Sciatic nerve (tissue), 2 donors: ENCODE measurements around the gene IL1RAPL1. TPM values are rescaled to one million over a fixed set of nuclear protein-coding genes. Genes with fewer than 3 reads are reported as not detected.

Experiments
- ATAC-seq: fragments of 200-7000 bp; cut with Tn5 transposase; one replicate; pipeline ENCODE4 v1.9.1; 2020; ENCODE audit warnings: mild to moderate bottlenecking, moderate library complexity
- DNase-seq: peaks from one replicate; pipeline ENCODE4 v3.0.0-alpha.2; 2020; ENCODE audit warnings: low spot score
- intact Hi-C: fragments of 100-400 bp; cut with DNase I; formaldehyde crosslinking; loops from one replicate; pipeline ENCODE4 v1.14.2; 2022
- total RNA-seq: library from RNA; stranded (reverse); fragmentation: NEBNext Ultra II Directional; extraction: Animal tissue kit (Norgen Biotek cat#: 25700); gene quantifications from one replicate; pipeline ENCODE4 v1.2.1, GENCODE V29; 2021
- donor health status: DM: no; HTN: no; CAD: no.
- donor health status: DM: no; HTN: no; CAD: no.

IL1RAPL1 gene
- total RNA-seq, 1 donor from 2014 or later, result 10.3 TPM

DNA sequence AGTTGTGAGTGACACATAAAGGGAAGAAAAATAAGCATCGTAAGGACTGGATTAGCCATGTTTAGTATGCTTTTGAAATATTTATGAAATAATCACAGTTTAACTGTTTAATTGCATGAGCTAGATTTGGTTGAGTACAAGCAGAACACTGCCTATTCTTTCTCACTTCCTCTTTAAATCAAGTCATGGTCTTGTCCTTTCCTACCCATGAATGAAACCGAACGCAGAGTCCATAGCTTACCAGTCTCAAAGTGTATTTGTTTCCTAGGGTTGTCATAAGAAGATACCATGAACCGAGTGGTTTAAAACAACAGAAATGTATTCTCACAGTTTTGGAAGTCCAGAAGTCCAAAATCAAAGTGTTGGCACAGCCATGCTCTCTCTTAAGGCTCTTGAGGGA, 944.1 kb downstream of the IL1RAPL1 start:
- DNase-seq (no peak), ATAC-seq (no peak)
- intact Hi-C loops, result no loop called here

DNA sequence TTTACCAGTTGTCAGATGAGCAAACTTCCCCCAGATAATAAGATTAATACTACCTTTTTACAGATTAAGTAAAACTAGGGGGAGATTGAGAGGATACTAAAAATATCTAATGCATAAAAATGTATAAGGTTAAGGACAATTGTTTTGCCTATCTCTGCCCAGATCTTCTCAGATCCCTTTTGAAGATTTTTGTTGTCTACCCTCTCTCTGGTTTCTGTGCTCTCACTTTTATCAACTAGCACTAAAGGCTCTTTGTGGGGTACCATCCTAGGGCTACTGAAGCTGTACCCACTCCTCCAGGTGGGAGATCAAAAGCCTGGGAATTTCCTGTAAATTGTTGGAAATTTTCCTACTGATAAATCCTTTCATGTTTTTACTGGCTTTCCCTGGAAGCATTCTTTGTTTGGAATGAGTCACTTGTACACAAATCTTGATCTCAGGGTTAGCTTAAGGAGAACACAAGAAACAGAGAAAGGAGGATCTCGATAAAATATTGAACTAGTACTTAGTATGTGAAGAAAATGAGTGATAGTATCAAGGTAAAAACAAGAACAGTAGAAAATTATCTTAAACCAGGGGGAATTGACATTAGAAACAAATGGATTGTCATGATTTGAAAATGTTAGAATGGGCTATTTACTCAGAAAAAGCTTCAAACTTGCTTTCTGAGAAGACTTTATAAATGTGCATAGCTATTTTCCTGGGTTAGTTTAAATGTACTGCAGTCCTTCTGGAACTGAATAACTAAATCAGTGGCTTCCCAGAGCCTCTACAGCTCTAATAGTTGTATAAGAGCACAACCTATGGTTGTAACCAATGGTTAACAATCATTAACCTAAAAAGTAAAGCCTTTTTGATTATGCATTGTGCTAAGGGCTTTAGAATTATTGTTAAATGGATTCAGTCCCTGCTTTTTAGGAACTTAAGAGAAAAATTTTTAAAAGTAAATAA, 948.2 kb downstream of the IL1RAPL1 start:
- intact Hi-C loops, result no loop called here
- no peak for DNase-seq

DNA sequence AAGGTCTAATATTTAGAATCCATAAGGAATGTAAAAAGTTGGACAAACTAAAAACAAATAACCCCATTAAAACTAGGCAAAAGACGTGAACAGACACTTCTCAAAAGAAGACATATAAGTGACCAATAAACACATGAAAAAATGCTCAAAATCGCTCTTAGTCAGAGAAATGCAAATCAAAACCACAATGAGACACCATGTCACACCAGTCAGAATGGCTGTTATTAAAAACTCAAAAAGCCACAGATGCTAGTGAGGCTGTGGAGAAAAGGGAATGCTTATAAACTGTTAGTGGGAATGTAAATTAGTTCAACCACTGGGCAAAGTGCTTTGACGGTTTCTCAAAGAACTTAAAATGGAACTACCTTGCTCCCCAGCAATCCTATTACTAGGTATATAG, 953.8 kb downstream of the IL1RAPL1 start:
- DNase-seq (no peak), ATAC-seq (no peak)
- intact Hi-C loops, result no loop called here

More for the DNA sequence above, 948.2 kb downstream of the IL1RAPL1 start:
- ATAC-seq, result no peak

DNA sequence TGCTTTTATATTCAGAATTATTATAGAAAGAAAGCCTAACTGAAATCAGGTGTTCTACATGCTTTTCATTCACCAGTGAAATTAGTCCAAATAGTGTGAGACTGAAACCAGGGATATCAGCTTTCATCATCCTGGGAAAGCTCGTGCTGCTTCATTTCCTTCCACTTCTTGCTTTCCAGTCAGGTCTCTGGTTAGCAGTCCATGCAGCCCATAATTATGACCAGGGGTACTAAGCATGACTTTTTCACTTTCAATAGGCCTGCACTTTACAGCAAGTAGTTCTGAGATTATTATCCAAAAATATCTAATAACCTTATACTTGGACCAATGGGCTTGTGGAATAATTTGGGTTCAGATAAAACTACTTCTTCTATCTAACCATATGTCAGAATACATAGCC, 954.9 kb downstream of the IL1RAPL1 start:
- ATAC-seq, result no peak

DNA sequence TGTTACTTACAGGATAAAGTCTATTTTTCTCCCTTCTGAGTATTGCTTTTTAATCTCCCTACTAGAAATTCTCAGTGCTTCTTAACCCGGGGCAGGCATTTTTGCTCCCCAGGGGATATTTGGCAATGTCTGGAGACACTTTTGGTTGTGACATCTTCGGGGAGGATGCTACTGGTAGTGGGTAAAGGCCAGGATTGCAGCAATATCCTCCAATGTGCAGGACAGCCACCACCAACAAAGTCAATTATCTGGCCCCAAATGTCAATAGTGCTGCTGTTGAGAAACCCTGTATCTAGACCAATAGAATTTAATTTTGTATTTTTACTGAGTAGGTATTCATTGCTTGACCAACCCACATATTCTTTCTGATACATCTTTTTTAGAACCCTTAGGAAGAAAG, 958.6 kb downstream of the IL1RAPL1 start:
- ATAC-seq (no peak), DNase-seq (no peak)
- intact Hi-C loops, result no loop called here

More for the DNA sequence above, 954.9 kb downstream of the IL1RAPL1 start:
- intact Hi-C loops, result no loop called here
- no peak for DNase-seq

DNA sequence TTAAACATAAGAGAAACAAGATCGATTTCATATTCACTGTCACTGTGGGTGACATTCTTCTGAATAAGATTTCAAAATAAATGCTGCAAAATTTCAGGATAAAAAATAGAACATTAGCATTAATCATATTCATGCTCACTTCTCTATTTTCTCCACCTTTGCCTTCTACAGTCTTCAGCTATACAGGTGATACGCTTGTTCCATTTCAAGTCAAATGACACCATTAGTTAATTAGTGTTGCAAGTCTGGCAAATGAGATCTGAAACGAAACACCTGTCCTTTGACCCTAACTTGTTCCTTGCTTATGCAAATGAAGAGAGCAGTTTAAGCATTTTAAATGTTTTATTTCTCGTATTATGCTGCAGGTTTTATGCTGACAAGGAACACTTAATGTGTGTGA, 960.6 kb downstream of the IL1RAPL1 start:
- DNase-seq (no peak), ATAC-seq (no peak)
- intact Hi-C loops, result no loop called here

DNA sequence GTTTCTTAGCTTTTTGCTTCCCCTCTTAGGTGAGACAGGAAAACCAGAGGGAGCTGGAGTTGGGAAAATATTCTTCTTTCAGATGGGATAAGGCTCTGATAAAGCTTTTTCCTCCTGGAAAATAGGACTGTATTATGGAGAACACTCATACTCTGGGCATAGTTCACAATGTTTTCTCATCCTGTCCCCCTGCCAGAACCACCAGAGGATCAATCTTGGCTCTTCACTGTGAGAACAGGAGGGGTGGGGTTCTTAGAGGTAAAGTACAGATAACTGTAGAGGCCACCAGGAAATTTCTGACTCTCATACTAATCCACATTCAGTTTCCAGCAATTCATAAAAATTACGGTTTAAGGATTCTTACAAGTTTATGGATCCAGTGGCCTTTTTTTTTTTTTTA, 966.3 kb downstream of the IL1RAPL1 start:
- DNase-seq, result no peak
- intact Hi-C loops, result no loop called here

DNA sequence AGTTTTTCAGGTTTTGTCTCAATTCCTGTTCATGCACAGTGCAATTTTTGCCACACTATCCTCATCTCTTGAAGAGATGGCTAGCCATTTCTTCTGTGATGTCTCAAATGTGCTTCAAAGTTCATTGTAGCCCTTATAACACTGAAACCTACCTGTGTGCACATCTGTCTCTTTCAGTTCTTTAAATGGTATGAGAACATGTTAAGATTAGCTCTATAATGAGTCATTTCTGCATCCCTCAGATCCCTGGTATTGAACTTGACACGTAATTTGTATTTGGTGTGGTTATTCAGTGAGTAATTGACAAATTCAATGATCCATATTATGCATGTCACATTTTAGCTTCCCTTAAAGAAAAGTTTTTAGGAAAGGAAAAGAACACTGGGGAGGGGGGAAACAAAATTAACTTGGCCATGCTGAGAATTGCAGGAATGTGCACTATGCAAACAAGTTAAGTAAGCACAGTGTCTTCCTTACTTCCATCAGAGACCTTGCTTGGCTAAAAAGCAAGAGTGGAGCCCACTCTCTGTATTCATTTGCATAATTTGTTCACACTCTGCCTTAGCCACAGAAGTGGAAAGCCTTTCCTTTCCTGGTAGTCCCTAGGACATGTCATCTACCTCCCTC, 968.3 kb downstream of the IL1RAPL1 start:
- DNase-seq (no peak), ATAC-seq (no peak)
- intact Hi-C loops, result no loop called here

More for the DNA sequence above, 966.3 kb downstream of the IL1RAPL1 start:
- no peak for ATAC-seq

DNA sequence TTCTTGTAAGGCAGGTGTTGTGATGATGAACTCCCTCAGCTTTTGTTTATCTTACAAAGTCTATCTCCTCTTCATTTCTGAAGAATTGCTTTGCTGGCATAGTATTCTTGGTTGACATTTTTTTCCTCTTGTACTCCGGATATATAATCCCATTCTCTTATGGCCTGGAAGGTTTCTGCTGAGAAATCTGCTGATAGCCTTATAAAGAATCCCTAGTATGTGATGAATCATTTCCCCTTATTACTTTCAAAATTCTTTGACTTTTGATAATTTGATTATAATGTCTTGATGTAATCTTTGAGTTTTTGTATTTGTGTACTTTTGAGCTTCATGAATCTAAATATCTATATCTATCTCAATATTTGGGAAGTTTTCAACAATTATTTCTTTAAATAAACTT, 972.8 kb downstream of the IL1RAPL1 start:
- no peak for DNase-seq
- ATAC-seq, result no peak
- intact Hi-C loops, result no loop called here

DNA sequence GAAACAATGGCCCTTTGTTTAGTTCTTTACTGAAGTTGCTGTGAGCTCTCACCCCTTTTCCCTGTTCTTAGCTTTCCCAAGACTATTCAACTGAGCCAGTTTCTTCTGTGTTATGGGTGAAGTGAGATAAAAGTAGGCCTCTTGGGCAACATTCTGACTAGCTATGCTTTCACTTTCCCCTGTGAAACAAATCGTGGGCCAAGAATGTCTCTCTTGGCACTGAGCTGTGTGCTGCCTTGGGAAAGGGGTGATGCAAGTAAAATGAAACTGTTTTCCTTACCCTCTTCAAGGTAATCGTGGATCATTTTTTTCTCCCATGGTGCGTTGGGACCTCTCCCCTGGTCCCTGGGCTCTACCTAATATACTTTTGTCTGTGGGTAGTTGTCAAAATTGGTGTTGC, 974.2 kb downstream of the IL1RAPL1 start:
- ATAC-seq (no peak), DNase-seq (no peak)
- intact Hi-C loops, result no loop called here

DNA sequence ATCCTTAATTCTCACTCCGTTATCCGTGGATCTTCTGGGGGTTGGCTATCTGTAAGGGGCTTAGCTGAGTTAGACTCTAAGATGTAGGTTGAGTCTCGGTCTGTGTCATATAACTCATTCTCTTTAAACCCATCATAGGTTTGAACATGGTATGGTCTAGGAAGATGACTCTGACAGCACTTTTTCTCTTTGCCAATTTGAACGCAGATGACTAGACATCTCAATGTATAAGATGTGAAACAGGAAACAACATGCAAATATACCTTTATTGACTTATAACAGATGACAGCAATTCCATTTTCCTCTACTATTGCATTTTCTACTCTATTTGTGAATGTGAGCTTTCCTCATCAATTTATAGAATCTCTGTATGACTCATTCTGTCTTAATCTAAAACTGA, 993.3 kb downstream of the IL1RAPL1 start:
- intact Hi-C loops, result no loop called here
- no peak for ATAC-seq

DNA sequence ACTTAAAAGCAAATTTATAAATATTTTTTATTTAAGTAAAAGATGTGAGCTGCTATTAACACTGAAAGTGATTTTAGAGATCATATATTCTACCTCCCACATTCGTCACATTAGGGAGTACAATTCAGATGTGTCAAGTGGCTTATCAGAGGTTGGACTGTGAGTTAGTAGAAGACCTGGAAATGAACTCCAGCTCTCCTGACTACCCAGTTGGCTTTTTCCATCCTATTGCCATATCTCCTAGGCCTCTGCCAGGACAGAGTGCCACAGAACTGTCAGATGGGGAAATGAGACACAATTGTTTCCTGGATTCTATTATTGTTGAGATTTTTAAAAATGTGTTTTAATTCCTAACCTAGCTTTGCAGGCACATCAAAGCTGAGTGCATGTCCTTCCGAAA, 994.0 kb downstream of the IL1RAPL1 start:
- intact Hi-C loops, result no loop called here

More for the DNA sequence above, 993.3 kb downstream of the IL1RAPL1 start:
- no peak for DNase-seq

DNA sequence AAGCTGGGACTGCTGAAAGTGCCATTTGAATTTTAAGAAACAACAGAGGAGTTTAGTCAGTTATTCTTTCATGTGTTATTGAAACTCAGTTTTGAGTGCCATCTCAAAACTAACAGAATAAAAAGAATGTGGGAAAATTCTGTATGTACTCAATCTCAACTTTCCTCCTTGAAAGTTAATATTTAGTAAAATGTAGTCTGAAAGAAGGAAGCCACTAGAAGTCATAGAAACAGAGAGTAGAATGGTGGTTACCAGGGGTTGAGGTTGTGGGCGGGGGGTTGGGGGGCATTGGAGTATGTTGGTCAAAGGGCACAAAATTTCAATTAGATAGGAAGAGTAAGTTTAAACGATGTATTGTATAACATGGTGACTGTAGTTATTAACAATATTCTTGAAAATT, 999.9 kb downstream of the IL1RAPL1 start:
- ATAC-seq (no peak), DNase-seq (no peak)
- intact Hi-C loops, result no loop called here

More for the DNA sequence above, 994.0 kb downstream of the IL1RAPL1 start:
- ATAC-seq, result no peak
- DNase-seq, result no peak

DNA sequence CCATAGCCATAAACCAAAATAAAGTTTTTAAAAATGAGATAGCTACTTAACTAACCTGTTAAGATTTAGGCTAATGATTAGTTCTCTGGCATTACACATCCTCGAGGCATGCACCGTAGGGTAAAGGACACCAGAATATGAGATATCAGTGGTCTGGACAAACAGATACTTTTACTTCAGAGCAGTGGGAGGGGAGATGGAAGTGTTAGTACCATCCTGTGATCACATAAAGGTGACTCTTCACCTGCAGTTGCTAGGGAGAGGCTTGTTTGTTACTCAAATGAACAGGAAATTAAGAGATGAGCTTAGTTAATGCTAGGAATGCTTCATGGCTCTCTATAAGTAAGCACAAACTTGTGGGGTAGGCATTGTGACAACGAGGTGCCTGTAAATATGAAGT, 1003.7 kb downstream of the IL1RAPL1 start:
- no peak for ATAC-seq
- no peak for DNase-seq
- intact Hi-C loops, result no loop called here

DNA sequence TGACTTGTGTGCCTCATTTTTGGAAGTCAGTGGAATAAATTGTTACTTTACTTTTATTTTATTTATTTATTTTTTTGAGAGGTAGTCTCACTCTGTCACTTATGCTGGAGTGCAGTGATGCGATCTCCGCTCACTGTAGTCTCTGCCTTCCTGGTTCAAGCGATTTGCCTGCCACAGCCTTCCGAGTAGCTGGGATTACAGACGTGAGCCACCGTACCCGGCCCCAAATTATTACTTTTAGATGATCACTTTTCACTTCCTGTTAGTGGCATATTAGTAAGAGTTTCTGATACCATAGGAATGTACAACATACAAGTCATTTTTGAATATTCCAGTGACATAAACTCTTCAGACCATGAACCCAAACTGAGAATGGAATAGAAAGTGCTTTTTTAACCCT, 1017.1 kb downstream of the IL1RAPL1 start:
- ATAC-seq, result no peak
- DNase-seq, result no peak
- intact Hi-C loops, result no loop called here

DNA sequence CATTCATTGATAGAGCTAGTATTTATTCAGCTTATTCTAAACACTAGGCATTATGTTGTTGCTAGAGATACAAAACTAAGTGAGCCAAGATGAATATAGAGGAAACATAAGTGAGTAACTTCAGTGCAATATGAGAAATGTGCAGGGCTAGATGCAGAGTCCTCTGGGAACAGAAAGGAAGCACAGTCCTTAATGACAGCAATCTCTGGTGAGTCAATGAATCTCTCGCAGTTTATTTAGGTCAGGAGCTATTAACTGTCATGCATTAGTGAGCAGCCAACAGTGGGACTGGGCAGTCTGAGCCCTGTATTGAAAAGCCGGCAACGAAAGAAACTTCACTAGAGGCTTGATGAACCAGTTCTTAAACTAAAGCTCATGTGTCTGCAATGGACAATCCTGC, 1030.0 kb downstream of the IL1RAPL1 start:
- no peak for ATAC-seq

DNA sequence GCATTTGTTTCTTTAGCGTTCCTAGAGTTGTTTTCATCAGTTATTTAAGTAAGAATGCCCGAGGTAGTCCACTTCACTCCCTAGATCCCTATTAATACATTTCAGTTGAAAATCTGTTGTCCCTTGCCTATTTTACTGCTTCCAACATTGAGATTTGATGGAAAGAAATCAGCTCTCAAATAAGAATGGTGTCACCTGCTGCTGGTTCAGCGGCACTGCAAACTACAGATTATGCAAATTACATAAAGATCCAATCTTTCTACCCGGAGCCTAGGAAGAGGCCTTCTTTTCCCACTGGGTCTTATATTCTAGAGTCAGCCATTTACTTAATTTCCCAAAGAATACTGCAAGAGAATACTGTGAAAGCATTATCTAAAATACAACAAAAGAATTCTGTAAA, 1030.5 kb downstream of the IL1RAPL1 start:
- ATAC-seq (no peak), DNase-seq (no peak)
- intact Hi-C loops, result no loop called here

More for the DNA sequence above, 1030.0 kb downstream of the IL1RAPL1 start:
- DNase-seq, result no peak
- intact Hi-C loops, result no loop called here

DNA sequence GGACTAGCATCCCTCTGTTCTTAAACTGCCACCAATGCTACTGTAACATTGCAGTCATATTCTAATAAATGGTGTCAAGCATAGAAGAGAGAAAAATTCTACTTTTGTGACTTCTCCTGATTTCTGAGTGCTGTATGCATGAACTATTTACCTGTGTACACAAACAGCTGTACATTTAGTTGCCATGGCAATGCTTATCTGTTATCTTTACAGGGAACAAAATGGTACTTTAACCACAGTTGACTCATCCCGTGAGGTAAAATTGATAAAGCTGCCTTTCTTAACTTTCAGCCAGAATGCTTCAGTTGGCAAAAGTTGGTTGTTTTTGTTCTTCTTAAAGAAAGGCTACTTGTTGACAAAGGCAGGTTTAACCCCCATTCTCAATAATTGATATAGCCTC, 1040.6 kb downstream of the IL1RAPL1 start:
- intact Hi-C loops, result no loop called here
- no peak for DNase-seq
- ATAC-seq, result no peak

DNA sequence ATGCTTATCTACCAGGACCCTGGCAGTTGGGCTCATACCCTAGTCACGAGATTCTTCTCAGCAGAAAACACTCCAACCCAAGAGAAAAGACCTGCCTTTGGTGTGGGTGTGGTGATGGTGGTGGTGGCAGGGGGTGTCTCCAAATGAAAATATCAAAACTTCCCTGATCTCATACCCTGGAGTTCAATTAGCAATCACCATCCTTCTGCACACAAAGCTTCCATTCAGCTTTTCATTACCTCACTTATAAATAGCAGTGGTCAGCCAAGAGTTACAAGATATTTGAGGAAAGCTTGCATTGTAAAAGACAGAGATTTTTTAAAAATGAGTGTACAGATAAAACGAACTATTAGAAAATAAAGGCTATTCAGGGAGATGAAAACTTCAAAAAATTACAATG, 1047.3 kb downstream of the IL1RAPL1 start:
- no peak for DNase-seq
- intact Hi-C loops, result no loop called here
- ATAC-seq, result no peak

DNA sequence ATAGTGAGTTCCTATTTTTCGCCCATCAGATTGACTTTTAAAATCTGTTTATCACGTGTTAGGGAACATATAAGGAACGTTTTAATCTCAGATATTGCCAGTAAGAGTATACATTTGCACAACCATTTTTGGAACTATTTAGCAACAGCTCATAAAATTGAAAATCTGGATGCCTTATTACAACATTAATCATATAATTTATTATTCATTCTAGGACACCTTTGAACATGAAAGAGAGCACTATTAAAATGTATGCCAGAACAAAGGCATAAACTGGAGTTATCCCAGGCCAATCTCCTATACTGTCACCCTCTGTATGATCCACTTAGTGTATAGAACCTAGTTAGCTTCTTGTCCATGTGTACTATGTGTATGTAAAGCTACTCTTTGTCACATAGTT, 1049.1 kb downstream of the IL1RAPL1 start:
- ATAC-seq (no peak), DNase-seq (no peak)
- intact Hi-C loops, result no loop called here
